CD4-positive, alpha-beta T cell treated with Interleukin-4 for 4 hours (primary cell): ENCODE data around the gene MGMT.

Experiments
- DNase-seq: peaks from one replicate; pipeline ENCODE4 v3.0.0-alpha.2; 2020

Gene MGMT

GRCh38 chr10:129459762-129460539 is 7.1 kb upstream of the MGMT start:
- no peak for DNase-seq

- no peak for DNase-seq
These were observed 4.7 kb upstream of the MGMT start for GRCh38 chr10:129462257-129462795.

GRCh38 chr10:129464251-129464650 is 2.8 kb upstream of the MGMT start:
- no peak for DNase-seq

GRCh38 chr10:129465796-129466702 is 992 bp upstream of the MGMT start:
- no peak for DNase-seq

- DNase-seq: no peak
These were observed 471 bp downstream of the MGMT start for GRCh38 chr10:129467359-129468064.

- DNase-seq: no peak
These were observed 1.1 kb downstream of the MGMT start for GRCh38 chr10:129468187-129468586.

GRCh38 chr10:129470103-129470851 is 3.2 kb downstream of the MGMT start:
- DNase-seq: no peak

GRCh38 chr10:129471447-129472175 is 4.6 kb downstream of the MGMT start:
- no peak for DNase-seq

- no peak for DNase-seq
These were observed 5.9 kb downstream of the MGMT start for GRCh38 chr10:129472696-129473555.

- no peak for DNase-seq
These were observed 7.6 kb downstream of the MGMT start for GRCh38 chr10:129474642-129475041.

- no peak for DNase-seq
These were observed 9.4 kb downstream of the MGMT start for GRCh38 chr10:129476431-129476830.

GRCh38 chr10:129477051-129477450 is 10.0 kb downstream of the MGMT start:
- no peak for DNase-seq

- no peak for DNase-seq
These were observed 14.6 kb downstream of the MGMT start for GRCh38 chr10:129481641-129482040.

GRCh38 chr10:129483430-129484010 is 16.5 kb downstream of the MGMT start:
- DNase-seq: no peak

GRCh38 chr10:129486805-129487204 is 19.8 kb downstream of the MGMT start:
- no peak for DNase-seq

- no peak for DNase-seq
These were observed 24.2 kb downstream of the MGMT start for GRCh38 chr10:129491123-129491734.

GRCh38 chr10:129494176-129494575 is 27.1 kb downstream of the MGMT start:
- no peak for DNase-seq

- DNase-seq: no peak
These were observed 27.7 kb downstream of the MGMT start for GRCh38 chr10:129494740-129495139.

- no peak for DNase-seq
These were observed 28.2 kb downstream of the MGMT start for GRCh38 chr10:129495256-129495655.

GRCh38 chr10:129495698-129496097 is 28.7 kb downstream of the MGMT start:
- DNase-seq: no peak
